Muscle of arm (tissue), 12 donors: Measurements from ENCODE around the gene PEX11B. TPM values are rescaled to one million over a fixed set of nuclear protein-coding genes. Genes with fewer than 3 reads are reported as not detected.

Source experiments
- DNase-seq: peaks from one replicate; pipeline ENCODE4 v3.0.0-alpha.2; 2013
- polyA plus RNA-seq, 12 donors: library from polyadenylated mRNA; unstranded; fragments of 120-200 nt; gene quantifications; one replicate each; pipeline ENCODE4 v1.2.1, GENCODE V29; 2013; ENCODE audit not compliant: insufficient read length in 12 of 12

Gene PEX11B
- polyA plus RNA-seq, 12 donors: 18.0 to 32.7 (median 25.9) TPM; not detected in 1

- DNase-seq: peak; percentile 44
Observed at GRCh38 chr1:145918992-145919939, 749 bp upstream of the PEX11B start.

GRCh38 chr1:145917595-145917994, 922 bp downstream of the PEX11B start:
- DNase-seq: no peak

DNA sequence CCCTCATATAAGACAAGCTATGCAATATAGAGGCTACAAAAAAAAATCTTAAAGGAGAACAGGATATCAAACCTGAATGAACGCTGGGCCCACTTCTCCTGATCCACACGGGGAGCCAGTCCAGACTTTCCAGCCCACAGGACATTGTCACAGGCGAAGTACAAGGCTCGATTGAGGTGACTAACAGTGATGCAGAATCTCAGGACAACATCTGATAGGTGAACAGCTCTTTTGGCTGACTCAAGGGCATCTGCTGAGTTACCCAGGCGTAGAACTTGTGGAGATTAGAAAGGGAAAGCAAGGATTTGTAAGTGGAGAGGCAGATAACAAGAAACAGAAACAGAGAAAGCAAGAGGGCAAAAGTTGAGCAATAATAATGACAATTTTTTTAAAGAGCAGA, 1.8 kb downstream of the PEX11B start:
- DNase-seq: no peak

GRCh38 chr1:145912128-145912641, 6.3 kb downstream of the PEX11B start:
- no peak for DNase-seq

GRCh38 chr1:145908653-145909052, 9.9 kb downstream of the PEX11B start:
- no peak for DNase-seq

- peak; percentile 70 for DNase-seq
Observed at GRCh38 chr1:145906954-145907753, 11.4 kb downstream of the PEX11B start.

GRCh38 chr1:145901312-145902021, 17.1 kb downstream of the PEX11B start:
- no peak for DNase-seq

GRCh38 chr1:145898756-145899155, 19.8 kb downstream of the PEX11B start:
- DNase-seq: no peak

DNA sequence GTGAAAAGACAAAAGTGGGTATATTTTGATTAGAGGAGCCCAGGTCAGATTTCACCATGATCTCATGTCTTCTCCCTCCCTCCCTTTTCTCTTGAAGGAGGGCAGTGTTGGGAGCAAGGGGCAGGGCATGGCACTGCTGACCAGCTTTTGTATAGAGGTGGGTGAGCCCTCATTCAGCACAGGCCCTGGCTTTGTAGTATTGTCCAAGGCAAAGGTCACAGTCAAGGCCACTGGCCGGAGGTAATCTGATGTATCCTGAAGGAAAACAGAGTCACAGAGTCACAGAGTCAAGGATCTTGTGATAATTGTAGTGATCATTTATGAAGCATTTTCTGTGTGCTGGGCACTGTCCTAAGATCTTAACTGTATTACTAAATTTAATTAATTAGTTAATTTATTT, 20.5 kb downstream of the PEX11B start:
- no peak for DNase-seq

DNA sequence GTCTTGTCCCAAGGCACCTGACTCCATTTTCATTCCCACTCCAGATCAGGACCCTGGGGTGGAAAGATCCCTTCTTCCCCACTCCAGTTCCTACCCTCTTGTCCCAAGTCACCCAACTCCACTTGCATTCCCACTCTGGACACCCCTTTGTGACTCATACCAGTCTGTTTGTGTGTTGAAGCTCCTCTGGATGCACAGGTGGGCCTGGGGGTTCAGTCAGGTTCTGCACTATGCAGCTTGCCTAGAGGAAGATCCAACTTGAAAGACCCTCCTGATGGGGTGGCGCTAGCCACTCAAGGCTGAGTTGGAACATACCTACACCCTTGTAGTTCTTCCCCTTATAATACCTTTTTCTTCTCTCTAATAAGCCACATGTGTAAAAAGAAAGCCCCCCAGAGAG, 23.0 kb downstream of the PEX11B start:
- DNase-seq: no peak

DNA sequence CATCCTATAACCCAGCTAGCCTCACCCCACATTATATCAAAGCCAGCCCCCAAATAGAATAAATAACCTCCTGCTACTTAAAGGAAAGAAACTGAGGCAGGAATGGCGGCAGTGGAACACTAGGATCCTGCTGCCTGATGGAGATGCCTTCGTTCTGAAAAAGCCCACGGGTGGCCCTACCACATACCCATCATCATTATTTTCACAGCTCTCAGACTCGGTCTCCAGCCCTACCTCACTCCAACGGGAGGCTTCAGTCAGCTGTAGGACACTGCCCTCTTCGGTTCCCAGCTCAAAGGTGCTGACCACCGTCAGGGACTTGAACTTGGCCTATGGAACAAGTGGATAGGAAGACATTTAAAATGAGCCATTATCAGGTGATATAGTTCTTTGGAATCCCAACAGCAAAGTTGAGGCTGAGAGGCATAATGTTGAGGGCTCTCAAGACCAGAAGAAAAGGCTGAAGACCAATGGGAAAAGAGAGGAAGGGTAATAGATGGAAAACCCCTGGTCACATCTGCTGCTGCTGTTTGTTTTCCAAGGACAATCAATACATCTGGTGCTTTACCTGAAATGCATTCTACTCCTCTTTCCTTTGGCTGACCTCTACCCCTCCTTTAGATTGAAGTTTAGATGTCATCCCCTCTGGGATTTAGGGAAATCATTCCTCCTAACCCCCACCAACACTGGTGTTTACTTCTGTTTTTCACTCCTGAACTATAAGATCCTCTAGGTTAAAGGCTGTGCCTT, 25.0 kb downstream of the PEX11B start:
- DNase-seq: no peak

DNA sequence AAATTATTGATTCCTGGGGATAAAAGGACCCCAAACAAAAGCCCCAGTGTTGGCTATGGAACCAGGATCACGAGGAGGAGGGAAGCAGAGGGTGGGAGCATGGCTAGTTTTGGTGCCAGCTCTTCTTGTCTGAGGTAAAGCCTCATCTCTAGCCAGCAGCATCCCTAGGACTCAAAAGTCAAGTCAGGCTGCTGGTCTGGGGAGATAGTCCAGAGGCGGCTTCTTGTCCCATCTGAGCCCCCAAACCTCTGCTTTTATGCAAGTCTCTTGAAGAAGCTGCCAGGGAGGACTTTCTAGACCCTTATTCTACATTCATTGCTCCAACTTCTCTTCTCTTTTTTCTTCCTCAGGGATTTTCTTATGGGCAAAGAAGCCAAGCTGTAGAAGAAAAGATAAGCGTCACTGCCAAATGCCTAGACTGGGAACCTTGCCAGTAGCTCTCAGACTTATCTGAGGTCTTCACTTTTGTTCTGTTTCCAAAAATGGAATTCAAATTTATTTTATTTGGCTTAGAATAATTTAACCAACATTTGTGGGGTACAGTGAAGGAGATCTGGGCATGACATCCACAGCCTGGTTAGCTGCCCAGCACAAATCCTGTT, 25.9 kb downstream of the PEX11B start:
- no peak for DNase-seq

- peak; percentile 94 for DNase-seq
Observed at GRCh38 chr1:145891587-145892485, 26.7 kb downstream of the PEX11B start.

DNA sequence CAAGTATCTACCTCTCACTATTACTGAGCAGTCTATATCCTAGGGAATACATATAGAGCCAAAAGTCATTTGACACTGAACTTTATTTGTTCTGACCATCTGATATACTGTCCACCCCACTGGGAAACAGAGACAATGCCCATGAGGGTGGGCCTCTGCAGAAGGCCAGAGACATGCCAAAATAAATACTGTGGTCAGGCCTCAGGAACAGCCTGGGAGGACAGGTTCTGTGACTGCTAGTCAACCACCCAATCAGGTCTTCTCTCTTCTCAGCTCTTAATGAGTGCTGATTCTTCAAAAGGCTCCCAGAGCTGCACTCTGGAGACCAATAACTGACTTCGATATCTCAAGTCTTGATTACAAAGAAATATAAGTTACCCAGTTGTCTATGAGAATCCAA, 27.4 kb downstream of the PEX11B start:
- no peak for DNase-seq

- DNase-seq: no peak
Observed at GRCh38 chr1:145889722-145890121, 28.8 kb downstream of the PEX11B start.

DNA sequence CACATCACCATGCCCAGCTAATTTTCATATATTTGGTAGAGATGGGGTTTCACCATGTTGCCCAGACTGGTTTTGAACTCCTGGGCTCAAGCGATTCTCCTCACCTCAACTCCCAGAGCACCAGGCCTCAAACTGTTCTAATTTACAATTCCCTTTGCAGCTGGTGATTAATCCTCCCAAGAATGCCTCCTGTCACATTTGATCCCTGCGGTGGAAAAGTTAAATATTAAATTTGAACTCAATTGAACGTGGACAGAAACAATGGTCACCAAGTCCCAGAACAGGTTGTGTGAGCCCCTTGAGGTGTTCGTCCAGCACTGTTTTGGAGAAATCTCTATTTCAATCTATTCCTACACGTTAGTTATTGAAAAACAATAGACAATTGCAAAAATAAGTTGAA, 30.9 kb downstream of the PEX11B start:
- DNase-seq: no peak

GRCh38 chr1:145886816-145887215, 31.7 kb downstream of the PEX11B start:
- no peak for DNase-seq

DNA sequence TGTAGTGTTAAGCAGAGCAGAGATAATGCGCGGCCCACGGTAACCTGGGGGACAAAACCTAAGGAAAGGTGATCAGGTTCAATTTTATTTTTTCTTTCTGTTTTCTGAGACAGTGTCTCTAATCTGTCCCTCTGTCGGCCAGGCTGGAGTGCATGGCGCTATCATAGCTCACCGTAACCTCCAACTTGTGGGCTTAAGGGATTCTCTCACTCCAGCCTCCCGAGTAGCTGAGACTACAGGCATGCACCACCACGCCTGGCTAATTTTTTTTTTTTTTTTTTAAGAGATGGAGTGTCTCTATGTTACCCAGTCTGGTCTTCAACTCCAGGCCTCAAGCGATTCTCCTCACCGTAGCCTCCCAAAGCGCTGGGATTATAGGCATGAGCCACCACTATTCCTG, 32.1 kb downstream of the PEX11B start:
- DNase-seq: no peak

DNA sequence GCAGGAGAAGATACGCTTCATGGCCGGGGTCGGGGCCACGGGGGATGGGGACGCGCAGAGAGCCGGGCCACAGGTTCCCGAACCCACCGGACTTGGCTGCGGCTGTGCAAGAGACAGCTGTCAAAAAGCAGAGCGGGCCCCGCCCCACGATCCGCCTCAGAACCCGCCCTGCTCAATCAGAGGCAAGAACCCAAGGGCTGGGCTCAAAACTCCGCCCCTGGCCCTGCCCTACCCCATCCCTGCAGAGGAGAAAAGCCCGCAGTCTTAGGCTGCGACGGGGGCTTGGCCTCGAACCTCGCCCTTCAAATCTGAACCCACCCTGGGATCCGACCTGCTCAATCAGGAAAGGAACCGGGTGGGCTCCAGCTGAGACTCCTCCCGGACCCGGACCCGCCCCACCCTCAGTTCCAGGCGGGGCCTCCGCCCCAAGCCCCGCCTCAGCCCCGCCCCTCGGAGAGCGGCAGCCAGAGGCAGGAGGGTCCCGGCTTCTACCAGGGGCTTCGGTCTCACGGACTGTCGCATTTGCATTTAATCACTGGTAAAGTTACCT, 32.7 kb downstream of the PEX11B start, which contains the start of gene ANKRD35:
Gene ANKRD35, minus strand, starts transcription at position 129 of the 550 bp plus-strand sequence. Its CDS starts 108 bp downstream, at position 21.
- peak; percentile 79 for DNase-seq
